GM18951 (cell line): Measurements from ENCODE around the gene MYB.

Experiments used
- POLR2A ChIP-seq: IDR thresholded peaks from 4 replicates; pipeline ENCODE4 v1.6.1; 2011; ENCODE audit warnings: mild to moderate bottlenecking; ENCODE audit not compliant: insufficient read length, insufficient read depth; ENCODE audit errors: extremely low read depth
- in situ Hi-C: fragments of 300-500 bp; cut with MboI; formaldehyde crosslinking; loops from one replicate; pipeline ENCODE4 v1.12.0; 2022; ENCODE audit warnings: low sequenced_read_pairs, mixed read lengths, inconsistent platforms; ENCODE audit not compliant: unreplicated experiment

The MYB gene

GRCh38 chr6:135210632-135211305, 29.7 kb downstream of the MYB start:
- in situ Hi-C loops: no loop called here
- no peak for TF ChIP-seq POLR2A

GRCh38 chr6:135211306-135211702, 30.2 kb downstream of the MYB start:
- TF ChIP-seq POLR2A: no peak
- in situ Hi-C loops: no loop called here

- in situ Hi-C loops: no loop called here
- no peak for TF ChIP-seq POLR2A
Observed at GRCh38 chr6:135212020-135212806, 31.1 kb downstream of the MYB start.

GRCh38 chr6:135212935-135213334, 31.8 kb downstream of the MYB start:
- in situ Hi-C loops: no loop called here
- TF ChIP-seq POLR2A: no peak

GRCh38 chr6:135213616-135214015, 32.5 kb downstream of the MYB start:
- in situ Hi-C loops: no loop called here
- no peak for TF ChIP-seq POLR2A

- TF ChIP-seq POLR2A: no peak
- in situ Hi-C loops: no loop called here
Observed at GRCh38 chr6:135215160-135215559, 34.1 kb downstream of the MYB start.

GRCh38 chr6:135215563-135215962, 34.5 kb downstream of the MYB start:
- in situ Hi-C loops: no loop called here
- TF ChIP-seq POLR2A: no peak

GRCh38 chr6:135217663-135218062, 36.6 kb downstream of the MYB start:
- no peak for TF ChIP-seq POLR2A
- in situ Hi-C loops: no loop called here

GRCh38 chr6:135219346-135219745, 38.2 kb downstream of the MYB start:
- in situ Hi-C loops: no loop called here
- no peak for TF ChIP-seq POLR2A

GRCh38 chr6:135221042-135221441, 39.9 kb downstream of the MYB start:
- in situ Hi-C loops: no loop called here
- no peak for TF ChIP-seq POLR2A

- in situ Hi-C loops: no loop called here
- no peak for TF ChIP-seq POLR2A
Observed at GRCh38 chr6:135221505-135221904, 40.4 kb downstream of the MYB start.

- in situ Hi-C loops: no loop called here
- TF ChIP-seq POLR2A: no peak
Observed at GRCh38 chr6:135222623-135223022, 41.5 kb downstream of the MYB start.

GRCh38 chr6:135224037-135224647, 43.0 kb downstream of the MYB start:
- TF ChIP-seq POLR2A: no peak
- in situ Hi-C loops: no loop called here

- in situ Hi-C loops: no loop called here
Observed at GRCh38 chr6:135225911-135226310, 44.8 kb downstream of the MYB start.

GRCh38 chr6:135226537-135226936, 45.4 kb downstream of the MYB start:
- TF ChIP-seq POLR2A: no peak
- in situ Hi-C loops: no loop called here

More at GRCh38 chr6:135225911-135226310, 44.8 kb downstream of the MYB start:
- no peak for TF ChIP-seq POLR2A
